Erythroblast (primary cell): ENCODE measurements around the gene CTIF.
A peak's percentile ranks its signal among the peaks of the same experiment; 100 is the strongest.

ENCODE experiments used
- GATA1 ChIP-seq: IDR thresholded peaks from 2 replicates; pipeline ENCODE4 v1.6.1; 2011; ENCODE audit warnings: low read depth, mild to moderate bottlenecking, control low read depth, low read length, moderate library complexity
- POLR2A ChIP-seq: IDR thresholded peaks from 2 replicates; pipeline ENCODE4 v1.6.1; 2011; ENCODE audit warnings: mild to moderate bottlenecking, low read length

DNA sequence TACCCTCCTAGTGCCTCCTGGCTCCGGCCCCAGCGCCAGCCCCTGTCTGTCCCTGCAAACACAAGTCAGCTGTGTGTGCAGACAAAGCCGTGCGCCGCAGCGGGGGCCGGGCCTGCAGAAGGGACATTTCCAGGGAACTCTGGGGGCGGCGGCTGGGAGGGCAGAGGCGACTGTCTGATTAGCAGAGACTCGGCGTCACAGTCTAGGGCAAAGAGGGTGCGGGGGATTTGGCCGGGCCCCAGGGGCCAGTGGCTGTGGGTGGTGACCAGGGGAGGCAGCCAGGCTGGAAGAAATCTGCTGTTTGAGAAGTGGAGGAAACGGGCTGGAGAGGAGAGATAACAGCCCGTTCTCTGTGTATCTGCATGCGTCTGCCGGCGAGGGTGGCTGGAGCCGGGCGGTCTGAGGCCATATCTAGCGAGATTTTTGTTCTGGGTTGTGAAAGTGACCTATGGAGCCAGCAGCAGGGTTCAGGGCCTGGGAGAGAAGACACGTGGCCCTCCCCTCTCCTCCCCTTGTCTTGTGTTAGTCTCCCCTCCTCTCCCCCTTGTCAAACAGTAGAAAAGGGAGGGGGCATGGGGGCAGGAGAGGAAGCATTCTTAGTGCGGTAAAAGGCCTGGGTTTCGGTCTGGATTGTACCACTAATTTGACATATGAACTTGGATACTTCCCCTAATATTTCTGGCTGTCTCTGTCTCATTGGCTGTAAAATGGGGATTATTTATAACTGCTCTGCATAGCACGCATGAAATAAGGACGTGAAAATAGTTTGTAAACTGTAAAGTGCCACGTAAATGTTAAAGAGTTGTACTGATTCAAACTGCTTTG, 242.5 kb downstream of the CTIF start:
- TF ChIP-seq POLR2A: peak; percentile 31
- peak; percentile 71 for TF ChIP-seq GATA1
